Measurements from ENCODE around the gene BLVRB. TPM values are rescaled to one million over a fixed set of nuclear protein-coding genes. Genes with fewer than 3 reads are reported as not detected.
"Not testable (repeated sequence)": the region's sequence is repeated elsewhere in the genome, so short reads cannot be mapped to it uniquely, and the experiment has no call there.

BLVRB gene
- total and polyA plus RNA-seq, 4 donors = 132 to 1,243 (median 252) TPM

GRCh38 chr19:40502081-40502480 lies 36.5 kb upstream of the BLVRB start:
- H3K27ac ChIP-seq (ENCODE audit: low read depth in 1 of 2, low read length in 2 of 2) = no peak overlapping the region
- no peaks in the 10 kb centered on the region for H3K4me1 ChIP-seq (ENCODE audit: control insufficient read depth in 4 of 4, insufficient read depth in 4 of 4, low read length in 3 of 4)
- H3K9me3 ChIP-seq (ENCODE audit: control insufficient read depth in 4 of 4, low read length in 3 of 4) = no peaks in the 10 kb centered on the region
- 84% methylated on average over 13 of the region's 13 CpGs for WGBS
- H3K36me3 ChIP-seq (ENCODE audit: control insufficient read depth in 4 of 4, insufficient read depth in 3 of 4, low read depth in 1 of 4, low read length in 3 of 4) = no peaks in the 10 kb centered on the region
- no peak for DNase-seq (ENCODE audit: low spot score)
- no peaks in the 10 kb centered on the region for H3K27me3 ChIP-seq (ENCODE audit: control insufficient read depth in 4 of 4, insufficient read depth in 4 of 4, low read length in 3 of 4)
- H3K4me3 ChIP-seq (ENCODE audit: low read depth in 1 of 3, low read length in 3 of 3) = no peak overlapping the region
- TF ChIP-seq RAD21 (IDR thresholded peaks at IDR 0.05) (no peak), EGR1 (IDR thresholded peaks at IDR 0.05; ENCODE audit: low read depth in 2 of 2) (no peak), HNF4G (IDR thresholded peaks at IDR 0.05) (no peak), FOXA2 (IDR thresholded peaks at IDR 0.05) (no peak), JUND (IDR thresholded peaks at IDR 0.05) (no peak), HNF4A (conservative IDR thresholded peaks at IDR 0.05) (no peak), MAX (IDR thresholded peaks at IDR 0.05) (no peak), NR2F2 (IDR thresholded peaks at IDR 0.05) (no peak), RXRA (IDR thresholded peaks at IDR 0.05) (no peak), TAF1 (conservative IDR thresholded peaks at IDR 0.05) (no peak), YY1 (IDR thresholded peaks at IDR 0.05) (no peak), CTCF (IDR thresholded peaks at IDR 0.05; ENCODE audit: low read depth, low read length, missing input control) (no peak), GABPA (IDR thresholded peaks at IDR 0.05 in 1 of 2, conservative IDR thresholded peaks at IDR 0.05 in 1 of 2) (no peak), FOXA1 (IDR thresholded peaks at IDR 0.05) (no peak), SP1 (IDR thresholded peaks at IDR 0.05) (no peak)
- TF ChIP-seq, protein P1, sequence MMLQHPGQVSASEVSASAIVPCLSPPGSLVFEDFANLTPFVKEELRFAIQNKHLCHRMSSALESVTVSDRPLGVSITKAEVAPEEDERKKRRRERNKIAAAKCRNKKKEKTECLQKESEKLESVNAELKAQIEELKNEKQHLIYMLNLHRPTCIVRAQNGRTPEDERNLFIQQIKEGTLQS (IDR thresholded peaks at IDR 0.05) = no peak
- TF ChIP-seq, protein P2, sequence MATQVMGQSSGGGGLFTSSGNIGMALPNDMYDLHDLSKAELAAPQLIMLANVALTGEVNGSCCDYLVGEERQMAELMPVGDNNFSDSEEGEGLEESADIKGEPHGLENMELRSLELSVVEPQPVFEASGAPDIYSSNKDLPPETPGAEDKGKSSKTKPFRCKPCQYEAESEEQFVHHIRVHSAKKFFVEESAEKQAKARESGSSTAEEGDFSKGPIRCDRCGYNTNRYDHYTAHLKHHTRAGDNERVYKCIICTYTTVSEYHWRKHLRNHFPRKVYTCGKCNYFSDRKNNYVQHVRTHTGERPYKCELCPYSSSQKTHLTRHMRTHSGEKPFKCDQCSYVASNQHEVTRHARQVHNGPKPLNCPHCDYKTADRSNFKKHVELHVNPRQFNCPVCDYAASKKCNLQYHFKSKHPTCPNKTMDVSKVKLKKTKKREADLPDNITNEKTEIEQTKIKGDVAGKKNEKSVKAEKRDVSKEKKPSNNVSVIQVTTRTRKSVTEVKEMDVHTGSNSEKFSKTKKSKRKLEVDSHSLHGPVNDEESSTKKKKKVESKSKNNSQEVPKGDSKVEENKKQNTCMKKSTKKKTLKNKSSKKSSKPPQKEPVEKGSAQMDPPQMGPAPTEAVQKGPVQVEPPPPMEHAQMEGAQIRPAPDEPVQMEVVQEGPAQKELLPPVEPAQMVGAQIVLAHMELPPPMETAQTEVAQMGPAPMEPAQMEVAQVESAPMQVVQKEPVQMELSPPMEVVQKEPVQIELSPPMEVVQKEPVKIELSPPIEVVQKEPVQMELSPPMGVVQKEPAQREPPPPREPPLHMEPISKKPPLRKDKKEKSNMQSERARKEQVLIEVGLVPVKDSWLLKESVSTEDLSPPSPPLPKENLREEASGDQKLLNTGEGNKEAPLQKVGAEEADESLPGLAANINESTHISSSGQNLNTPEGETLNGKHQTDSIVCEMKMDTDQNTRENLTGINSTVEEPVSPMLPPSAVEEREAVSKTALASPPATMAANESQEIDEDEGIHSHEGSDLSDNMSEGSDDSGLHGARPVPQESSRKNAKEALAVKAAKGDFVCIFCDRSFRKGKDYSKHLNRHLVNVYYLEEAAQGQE (IDR thresholded peaks at IDR 0.05) = no peak
- no peak overlapping the region for H3K9ac ChIP-seq (ENCODE audit: low read depth in 1 of 2, low read length in 2 of 2)

DNA sequence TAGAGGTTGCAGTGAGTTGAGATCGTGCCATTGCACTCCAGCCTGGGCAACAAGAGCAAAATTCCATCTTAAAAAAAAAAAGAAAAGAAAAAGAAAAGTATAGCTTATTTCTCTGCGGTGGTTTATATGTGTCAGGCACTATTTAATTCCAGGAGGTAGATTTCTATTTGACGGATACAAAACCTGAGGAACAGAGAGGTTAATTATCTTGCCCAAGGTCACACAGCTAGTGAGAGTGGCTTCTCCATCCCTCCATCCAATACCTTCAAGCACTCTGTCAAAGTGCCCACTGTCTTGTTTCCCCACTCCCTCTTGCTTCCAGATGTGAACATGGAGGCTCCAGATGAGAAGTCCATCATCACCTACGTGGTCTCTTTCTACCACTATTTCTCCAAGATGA lies 36.1 kb upstream of the BLVRB start:
- Histone ChIP-seq H3K9me3 (ENCODE audit: control insufficient read depth in 4 of 4, low read length in 3 of 4) (no peaks in the 10 kb centered on the region), H3K4me3 (ENCODE audit: low read depth in 1 of 3, low read length in 3 of 3) (no peak overlapping the region), H3K36me3 (ENCODE audit: control insufficient read depth in 4 of 4, insufficient read depth in 3 of 4, low read depth in 1 of 4, low read length in 3 of 4) (no peaks in the 10 kb centered on the region), H3K9ac (ENCODE audit: low read depth in 1 of 2, low read length in 2 of 2) (no peak overlapping the region), H3K27ac (ENCODE audit: low read depth in 1 of 2, low read length in 2 of 2) (no peak overlapping the region), H3K27me3 (ENCODE audit: control insufficient read depth in 4 of 4, insufficient read depth in 4 of 4, low read length in 3 of 4) (no peaks in the 10 kb centered on the region), H3K4me1 (ENCODE audit: control insufficient read depth in 4 of 4, insufficient read depth in 4 of 4, low read length in 3 of 4) (no peaks in the 10 kb centered on the region)
- WGBS = 86% methylated on average over 4 of the region's 4 CpGs
- no peak for DNase-seq (ENCODE audit: low spot score)
- TF ChIP-seq TAF1 (conservative IDR thresholded peaks at IDR 0.05) (no peak), GABPA (IDR thresholded peaks at IDR 0.05 in 1 of 2, conservative IDR thresholded peaks at IDR 0.05 in 1 of 2) (no peak), YY1 (IDR thresholded peaks at IDR 0.05) (no peak), RXRA (IDR thresholded peaks at IDR 0.05) (no peak), SP1 (IDR thresholded peaks at IDR 0.05) (no peak), FOXA1 (IDR thresholded peaks at IDR 0.05) (no peak), HNF4A (conservative IDR thresholded peaks at IDR 0.05) (no peak), EGR1 (IDR thresholded peaks at IDR 0.05; ENCODE audit: low read depth in 2 of 2) (no peak)
- TF ChIP-seq, protein P2 (IDR thresholded peaks at IDR 0.05) = no peak

DNA sequence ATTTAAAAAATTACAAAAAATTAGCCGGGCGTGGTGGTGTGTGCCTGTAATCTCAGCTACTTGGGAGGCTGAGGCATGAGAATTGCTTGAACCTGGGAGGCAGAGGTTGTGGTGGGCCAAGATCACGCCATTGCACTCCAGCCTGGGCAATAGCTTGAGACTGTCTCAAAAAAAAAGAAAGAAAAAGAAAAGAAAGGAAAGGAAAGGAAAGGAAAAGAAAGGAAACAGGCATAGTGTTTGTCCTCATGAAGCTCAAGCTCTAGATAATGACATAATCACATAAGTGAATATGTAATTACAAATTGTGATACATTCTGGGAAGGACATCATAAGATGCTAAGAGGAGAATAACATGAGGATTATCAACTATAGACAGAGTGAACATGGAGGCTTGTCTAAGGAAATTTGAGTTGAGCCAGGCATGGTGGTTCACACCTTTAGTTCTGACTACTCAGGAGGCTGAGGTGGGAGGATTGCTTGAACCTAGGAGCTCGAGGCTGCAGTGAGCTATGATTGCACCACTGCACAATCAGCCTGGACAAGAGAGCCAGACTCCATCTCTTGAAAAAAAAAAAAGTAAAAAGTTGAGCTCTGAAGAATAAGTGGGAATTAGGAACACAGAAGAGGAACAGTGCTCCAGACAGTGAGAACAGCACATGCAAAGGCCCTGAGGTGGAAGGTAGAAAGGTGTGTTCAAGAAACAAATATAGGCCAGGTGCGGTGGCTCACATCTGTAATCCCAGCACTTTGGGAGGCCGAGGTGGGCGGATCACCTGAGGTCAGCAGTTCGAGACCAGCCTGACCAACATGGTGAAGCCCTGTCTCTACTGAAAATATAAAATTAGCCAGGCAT lies 35.4 kb upstream of the BLVRB start:
- H3K4me3 ChIP-seq (ENCODE audit: low read depth in 1 of 3, low read length in 3 of 3); H3K9ac ChIP-seq (ENCODE audit: low read depth in 1 of 2, low read length in 2 of 2); H3K27me3 ChIP-seq (ENCODE audit: control insufficient read depth in 4 of 4, insufficient read depth in 4 of 4, low read length in 3 of 4); H3K36me3 ChIP-seq (ENCODE audit: control insufficient read depth in 4 of 4, insufficient read depth in 3 of 4, low read depth in 1 of 4, low read length in 3 of 4); DNase-seq (ENCODE audit: low spot score); H3K9me3 ChIP-seq (ENCODE audit: control insufficient read depth in 4 of 4, low read length in 3 of 4); H3K27ac ChIP-seq (ENCODE audit: low read depth in 1 of 2, low read length in 2 of 2); H3K4me1 ChIP-seq (ENCODE audit: control insufficient read depth in 4 of 4, insufficient read depth in 4 of 4, low read length in 3 of 4): not testable (repeated sequence)
- 89% methylated on average over 8 of the region's 8 CpGs for WGBS

Measured in liver (tissue), 9 donors.